K562 (cell line): ENCODE data around the gene DOK1. TPM values are rescaled to one million over a fixed set of nuclear protein-coding genes. Genes with fewer than 3 reads are reported as not detected.

ENCODE experiments used
- ATAC-seq: fragments of 200-7000 bp; cut with Tn5 transposase; 3 replicates; pipeline ENCODE4 v1.9.1; 2020; ENCODE audit warnings: moderate library complexity
- BruUV-seq: library from RNA; stranded (reverse); fragments of 400-500 nt; replicated peaks from 2 replicates; lab custom pipeline; 2021; lab: Mats Ljungman, UMichigan
- CTCF ChIA-PET: fragments of 300-600 bp; formaldehyde crosslinking; extraction: SDS; loops from one replicate; lab custom pipeline; 2021; ENCODE audit warnings: low intra/inter-chr PET ratio; lab: Yijun Ruan, JAX
- POLR2A ChIA-PET: fragments of 300-600, 350-650 bp; sonication (Branson Sonifier 250); formaldehyde crosslinking; extraction: SDS; loops from one replicate; lab custom pipeline; 2021; ENCODE audit warnings: antibody characterized with exemption, inconsistent platforms; lab: Yijun Ruan, JAX
- DNase-seq, 4 experiments: peaks; one replicate each; pipeline versions ENCODE4 v3.0.0 to v3.0.0-alpha.2; 2011 to 2018; ENCODE audit warnings: low spot score in 3 of 4, mixed read lengths in 3 of 4; ENCODE audit errors: extremely low read depth in 1 of 4
- FAIRE-seq: peaks from 2 replicates; lab custom pipeline; 2011; peaks lifted over from hg19 to GRCh38; lab: Jason Lieb, UNC
- H2AFZ ChIP-seq: 2 replicates; pipeline ENCODE4 v1.6.0; 2011; ENCODE audit warnings: low read depth, low read length, control low read depth, inconsistent platforms
- H3K27ac ChIP-seq: fragments of 200-600 bp; 3 replicates; pipeline ENCODE4 v1.8.0; 2011; ENCODE audit warnings: low read depth, mild to moderate bottlenecking, control low read depth, inconsistent platforms, low read length, moderate library complexity, mixed read lengths; ENCODE audit errors: extremely low read depth
- H3K27me3 ChIP-seq, 2 experiments: fragments of 300-600 bp in 1 of 2; 2 replicates in 1 of 2; 3 replicates in 1 of 2; pipeline versions ENCODE4 v1.6.0 to v1.8.0; 2011; ENCODE audit warnings: inconsistent platforms in 2 of 2, low read length in 2 of 2, mild to moderate bottlenecking in 1 of 2, mixed read lengths in 1 of 2, moderate library complexity in 1 of 2; ENCODE audit not compliant: control insufficient read depth in 2 of 2, insufficient read depth in 2 of 2
- H3K36me3 ChIP-seq: fragments of 300-600 bp; 3 replicates; pipeline ENCODE4 v1.8.0; 2011; ENCODE audit warnings: mild to moderate bottlenecking, low read length, inconsistent platforms; ENCODE audit not compliant: control insufficient read depth, insufficient read depth
- H3K4me1 ChIP-seq, 2 experiments: fragments of 200-600 bp in 1 of 2; replicated peaks in 1 of 2; 2 replicates in 1 of 2; 3 replicates in 1 of 2; pipeline versions ENCODE4 v1.5.1 to v1.8.0; 2011; ENCODE audit warnings: inconsistent platforms in 2 of 2, low read length in 2 of 2, mild to moderate bottlenecking in 1 of 2, mixed read lengths in 1 of 2, moderate library complexity in 1 of 2; ENCODE audit not compliant: control insufficient read depth in 2 of 2, insufficient read depth in 2 of 2
- H3K4me2 ChIP-seq: 2 replicates; pipeline ENCODE4 v1.6.1; 2011; ENCODE audit warnings: low read length, control low read depth, inconsistent platforms, mixed read lengths; ENCODE audit not compliant: insufficient read depth
- H3K4me3 ChIP-seq: fragments of 200-600 bp; sonication (generic), shearing (Covaris generic); 2 replicates; pipeline ENCODE4 v1.5.1; 2016; ENCODE audit warnings: control low read depth, inconsistent platforms
- H3K79me2 ChIP-seq: fragments of 200-600 bp; 3 replicates; pipeline ENCODE4 v1.8.0; 2011; ENCODE audit warnings: low read length, inconsistent platforms; ENCODE audit not compliant: control insufficient read depth, insufficient read depth
- H3K9ac ChIP-seq, 2 experiments: 2 replicates each; pipeline versions ENCODE4 v1.6.0 to v1.6.1; 2011; ENCODE audit warnings: low read depth in 2 of 2, low read length in 2 of 2, control low read depth in 1 of 2, inconsistent platforms in 1 of 2, mild to moderate bottlenecking in 1 of 2, mixed read lengths in 1 of 2; ENCODE audit not compliant: insufficient read depth in 1 of 2
- H3K9me1 ChIP-seq: one replicate; pipeline ENCODE4 v1.6.0; 2011; ENCODE audit warnings: inconsistent platforms, mild to moderate bottlenecking, low read length, moderate library complexity; ENCODE audit not compliant: control insufficient read depth, insufficient read depth
- H3K9me3 ChIP-seq: replicated peaks from 2 replicates; pipeline ENCODE4 v1.5.1; 2011; ENCODE audit warnings: low read depth, low read length, inconsistent platforms; ENCODE audit not compliant: control insufficient read depth, insufficient read depth
- H4K20me1 ChIP-seq: replicated peaks from 2 replicates; pipeline ENCODE4 v1.6.1; 2011; ENCODE audit warnings: low read length, inconsistent platforms, mixed read lengths; ENCODE audit not compliant: control insufficient read depth, insufficient read depth
- CREB5 ChIP-seq: fragments of 250-450 bp; sonication (Bioruptor Pico); IDR thresholded peaks from 2 replicates; pipeline ENCODE4 v1.5.0; 2020; ENCODE audit warnings: mild to moderate bottlenecking
- MGA ChIP-seq: fragments of 450-650 bp; IDR thresholded peaks from 2 replicates; pipeline ENCODE4 v1.6.1; 2016; ENCODE audit warnings: mild to moderate bottlenecking, moderate library complexity
- PTTG1 ChIP-seq: fragments of 450-650 bp; IDR thresholded peaks from 2 replicates; pipeline ENCODE4 v1.6.1; 2016; ENCODE audit warnings: low read depth, mild to moderate bottlenecking, missing genetic modification characterization, missing compliant biosample characterization
- ZNF449 ChIP-seq: fragments of 250-450 bp; sonication (Bioruptor Pico); IDR thresholded peaks from 2 replicates; pipeline ENCODE4 v1.8.0; 2022; ENCODE audit warnings: moderate library complexity, mild to moderate bottlenecking, inconsistent platforms
- WGBS: fragments of 100-300 bp; shearing (Covaris generic); methylation state at CpG from one replicate; pipeline ENCODE4 v1.1.6; 2016; ENCODE audit warnings: low coverage, mixed read lengths; ENCODE audit not compliant: insufficient coverage; ENCODE audit errors: missing lambda C conversion rate; 5-methylcytosine and 5-hydroxymethylcytosine counted together
- in situ Hi-C: fragments of 300-500 bp; cut with MboI; formaldehyde crosslinking; loops from 4 replicates; pipeline ENCODE4 v1.15.0; 2018; ENCODE audit warnings: inconsistent platforms, mixed read lengths
- intact Hi-C: fragments of 100-400 bp; cut with micrococcal nuclease; formaldehyde crosslinking; loops from 2 replicates; pipeline ENCODE4 v1.14.2; 2022
- polyA plus RNA-seq, 8 experiments: library from polyadenylated mRNA; depleted of rRNA in 4 of 8; stranded (reverse) in 5 of 8; unstranded in 3 of 8; fragments of >200 nt; fragmentation: Nextera tagmentation in 2 of 8; fragmentation: Illumina TruSeq in 1 of 8; extraction: Ambion mirVana in 2 of 8; extraction: Trizol in 1 of 8; gene quantifications; 2 replicates each; pipeline versions ENCODE4 v1.2.1 to v1.2.3, GENCODE V29; 2011 to 2014; ENCODE audit warnings: inconsistent platforms in 1 of 8, missing spikeins in 1 of 8
- total RNA-seq, 7 experiments: library from RNA; depleted of rRNA in 6 of 7; stranded (reverse); fragments of >200 nt in 6 of 7; fragmentation: Illumina TruSeq in 2 of 7; extraction: Trizol in 2 of 7; gene quantifications; 2 replicates each; pipeline versions ENCODE4 v1.2.1 to v1.2.3, GENCODE V29; 2011 to 2021; ENCODE audit warnings: low replicate concordance in 1 of 7

DOK1 gene
- total and polyA plus RNA-seq, 9 of the 15 experiments (the other 6 are each of a cell fraction or from before 2014, with no cell fraction given): 0.59 to 36.4 (median 16.1) TPM

- Histone ChIP-seq H2AFZ (0 out of 2 replicates have a peak overlapping the region, but pooled peaks have one; percentile 13), H3K27me3 (no peaks in the 10 kb centered on the region; a peak in 1 of 5 replicates), H4K20me1 (no peaks in the 10 kb centered on the region), H3K27ac (no peak overlapping the region), H3K36me3 (no peaks in the 10 kb centered on the region), H3K9me3 (no peaks in the 10 kb centered on the region), H3K79me2 (no peaks in the 10 kb centered on the region), H3K9ac (no peak overlapping the region), H3K4me2 (no peak overlapping the region), H3K9me1 (no peaks in the 10 kb centered on the region), H3K4me3 (no peak overlapping the region), H3K4me1 (no peaks in the 10 kb centered on the region; a peak in 1 of 5 replicates)
- no peak for FAIRE-seq
- DNase-seq: no peak
- no TSS peak for BruUV-seq
- CTCF ChIA-PET: no interaction called here
- WGBS: 39% methylated on average over 5 of the region's 5 CpGs
- POLR2A ChIA-PET: no interaction called here
- intact Hi-C loops (no loop called here), in situ Hi-C loops (no loop called here)
- no peak for ATAC-seq
- TF ChIP-seq ZNF449 (no peak), MGA (no peak), PTTG1 (no peak), CREB5 (CRISPR knock-in tag) (no peak)
Measured at GRCh38 chr2:74567881-74568280, 13.4 kb downstream of the DOK1 start.
